HG03025 (cell line): Measurements from ENCODE around the gene SEZ6.

ENCODE experiments used
- ATAC-seq: cut with Tn5 transposase; IDR thresholded peaks from one replicate; pipeline ENCODE4 v1.9.1; 2021; ENCODE audit warnings: mild to moderate bottlenecking, moderate library complexity; ENCODE audit not compliant: unreplicated experiment, low FRiP score

Gene SEZ6, protein sequence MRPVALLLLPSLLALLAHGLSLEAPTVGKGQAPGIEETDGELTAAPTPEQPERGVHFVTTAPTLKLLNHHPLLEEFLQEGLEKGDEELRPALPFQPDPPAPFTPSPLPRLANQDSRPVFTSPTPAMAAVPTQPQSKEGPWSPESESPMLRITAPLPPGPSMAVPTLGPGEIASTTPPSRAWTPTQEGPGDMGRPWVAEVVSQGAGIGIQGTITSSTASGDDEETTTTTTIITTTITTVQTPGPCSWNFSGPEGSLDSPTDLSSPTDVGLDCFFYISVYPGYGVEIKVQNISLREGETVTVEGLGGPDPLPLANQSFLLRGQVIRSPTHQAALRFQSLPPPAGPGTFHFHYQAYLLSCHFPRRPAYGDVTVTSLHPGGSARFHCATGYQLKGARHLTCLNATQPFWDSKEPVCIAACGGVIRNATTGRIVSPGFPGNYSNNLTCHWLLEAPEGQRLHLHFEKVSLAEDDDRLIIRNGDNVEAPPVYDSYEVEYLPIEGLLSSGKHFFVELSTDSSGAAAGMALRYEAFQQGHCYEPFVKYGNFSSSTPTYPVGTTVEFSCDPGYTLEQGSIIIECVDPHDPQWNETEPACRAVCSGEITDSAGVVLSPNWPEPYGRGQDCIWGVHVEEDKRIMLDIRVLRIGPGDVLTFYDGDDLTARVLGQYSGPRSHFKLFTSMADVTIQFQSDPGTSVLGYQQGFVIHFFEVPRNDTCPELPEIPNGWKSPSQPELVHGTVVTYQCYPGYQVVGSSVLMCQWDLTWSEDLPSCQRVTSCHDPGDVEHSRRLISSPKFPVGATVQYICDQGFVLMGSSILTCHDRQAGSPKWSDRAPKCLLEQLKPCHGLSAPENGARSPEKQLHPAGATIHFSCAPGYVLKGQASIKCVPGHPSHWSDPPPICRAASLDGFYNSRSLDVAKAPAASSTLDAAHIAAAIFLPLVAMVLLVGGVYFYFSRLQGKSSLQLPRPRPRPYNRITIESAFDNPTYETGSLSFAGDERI

DNA sequence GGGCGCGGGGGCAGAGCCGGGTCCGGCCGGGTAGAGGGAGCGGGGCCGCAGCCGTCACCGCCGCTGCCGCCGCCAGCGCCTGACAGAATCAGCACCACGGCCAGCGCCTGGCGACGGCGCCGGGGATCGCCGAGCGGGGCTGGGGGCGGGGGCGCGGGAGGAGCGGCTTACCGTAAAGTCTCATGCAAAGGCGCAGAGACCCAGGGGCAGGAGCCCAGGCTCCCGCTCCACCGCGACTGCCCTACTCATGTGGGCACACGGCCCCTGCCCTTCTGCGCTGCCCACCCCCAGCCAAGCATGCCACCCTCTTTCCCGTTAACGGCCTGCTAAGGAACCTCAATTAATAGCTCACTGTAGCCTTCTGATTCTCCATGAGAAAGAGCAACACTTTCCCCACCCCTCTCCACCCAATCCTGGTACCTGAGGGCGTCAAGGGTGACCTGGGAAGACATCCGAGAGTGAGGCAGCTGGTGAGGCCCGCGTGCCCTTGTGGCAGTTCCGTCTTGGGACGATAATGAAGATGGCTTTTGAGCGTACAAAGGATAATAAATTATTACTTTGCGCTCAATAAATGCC, at the start of gene SEZ6:
Gene SEZ6, minus strand, starts transcription at position 98 of the 576 bp plus-strand sequence. CDS start 164 bp downstream, outside the sequence.
- no peak for ATAC-seq

DNA sequence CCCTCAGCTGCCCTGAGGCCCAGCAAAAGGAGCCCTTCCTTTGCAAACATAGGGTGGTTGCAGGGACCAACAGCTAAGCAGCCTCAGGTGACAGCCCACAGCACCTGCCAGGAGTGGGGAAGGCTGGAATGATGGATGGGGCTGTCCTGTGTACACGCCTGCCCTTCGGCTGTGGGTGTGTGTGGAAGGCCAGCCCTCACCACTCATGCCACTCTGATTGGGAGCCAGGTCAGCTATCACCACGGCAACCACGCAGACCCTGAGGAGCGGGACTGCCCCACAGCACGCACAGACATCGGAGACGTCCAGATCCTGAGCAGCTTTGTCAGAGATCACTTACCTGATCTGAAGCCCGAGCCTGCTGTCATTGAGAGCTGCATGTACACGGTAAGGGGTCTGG, 49.0 kb upstream of the SEZ6 start:
- no peak for ATAC-seq

DNA sequence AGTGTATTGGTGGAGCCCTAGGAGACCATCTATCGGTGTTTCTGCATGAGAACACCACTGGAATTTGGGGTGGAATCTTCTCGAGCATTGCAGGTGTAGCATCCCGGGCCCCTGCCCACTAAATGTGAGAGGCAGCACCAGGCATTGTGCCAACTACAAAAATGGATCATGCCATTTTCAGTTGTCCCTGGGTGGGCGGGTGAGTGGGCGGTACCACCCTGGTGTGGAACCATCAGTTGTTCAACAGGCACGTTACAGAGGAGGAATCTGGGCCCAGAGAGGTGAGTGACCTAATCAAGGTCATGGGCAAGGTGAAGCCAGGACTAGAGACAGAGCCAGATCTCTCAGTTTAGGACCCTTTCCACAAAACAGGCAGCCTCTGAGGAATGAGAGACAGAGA, 45.9 kb upstream of the SEZ6 start:
- no peak for ATAC-seq

DNA sequence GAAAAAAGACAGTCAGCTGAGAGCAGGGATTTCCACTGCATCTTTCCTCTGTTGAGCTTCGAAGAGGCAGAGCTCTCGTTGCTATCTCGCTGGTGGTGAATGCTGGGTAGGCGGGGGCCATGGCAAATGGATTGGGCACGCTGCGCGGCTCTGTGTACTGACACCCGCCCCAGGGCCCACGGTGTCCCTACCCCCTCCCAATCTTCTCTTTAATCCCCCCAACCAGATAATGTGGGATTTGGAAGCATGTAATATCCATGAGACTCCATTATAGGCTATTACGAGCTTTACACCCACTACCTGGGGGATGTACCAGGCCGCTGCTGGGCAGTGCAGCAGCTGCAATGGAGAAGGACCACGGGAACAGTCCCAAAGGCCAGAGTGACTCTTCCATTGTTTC, 45.4 kb upstream of the SEZ6 start:
- ATAC-seq, result no peak

DNA sequence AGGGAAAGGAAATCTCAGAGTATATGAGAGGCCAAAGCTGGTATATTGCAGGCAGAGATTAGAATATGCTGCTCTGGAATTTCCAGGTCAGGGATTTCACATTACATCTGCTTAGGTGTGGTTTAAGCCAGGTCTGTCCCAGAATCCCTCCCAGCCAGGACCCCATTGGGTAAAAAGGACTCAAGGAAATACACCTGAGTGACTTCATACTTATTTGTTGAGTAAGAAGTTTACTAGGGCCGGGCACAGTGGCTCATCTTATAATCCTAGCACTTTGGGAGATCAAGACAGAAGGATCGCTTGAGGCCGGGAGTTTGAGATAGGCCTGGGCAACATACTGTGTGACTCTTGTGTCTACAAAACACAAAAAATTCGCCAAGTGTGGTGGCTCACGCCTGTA, 44.3 kb upstream of the SEZ6 start:
- no peak for ATAC-seq

DNA sequence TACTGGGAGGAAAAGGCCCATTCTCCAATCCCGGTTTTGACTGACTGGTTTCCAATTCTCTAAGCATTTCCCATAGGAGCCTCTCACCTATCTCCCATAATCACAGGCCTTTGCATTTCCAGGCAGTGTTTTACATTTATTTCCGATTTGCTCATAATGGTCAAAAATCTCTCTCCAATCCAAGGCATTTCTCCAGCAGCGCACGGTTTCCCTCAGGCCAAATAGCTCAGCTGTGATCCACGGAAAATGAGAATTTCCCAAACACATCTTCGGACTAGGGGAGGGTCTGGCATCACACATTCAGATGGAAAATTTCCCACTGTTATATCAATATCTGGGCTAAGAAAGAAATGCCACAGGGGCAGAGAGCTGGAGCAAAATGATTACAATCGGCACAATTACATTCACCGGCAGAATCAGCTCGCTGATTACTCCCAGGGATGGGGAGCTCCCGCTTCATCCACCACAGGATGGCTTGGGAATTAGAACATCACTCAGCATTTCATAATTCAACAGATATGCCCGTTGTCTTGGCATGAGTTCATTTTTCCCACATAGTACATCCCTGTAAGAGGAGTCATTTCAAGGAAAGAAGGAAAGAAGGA, 43.8 kb upstream of the SEZ6 start:
- ATAC-seq, result no peak

DNA sequence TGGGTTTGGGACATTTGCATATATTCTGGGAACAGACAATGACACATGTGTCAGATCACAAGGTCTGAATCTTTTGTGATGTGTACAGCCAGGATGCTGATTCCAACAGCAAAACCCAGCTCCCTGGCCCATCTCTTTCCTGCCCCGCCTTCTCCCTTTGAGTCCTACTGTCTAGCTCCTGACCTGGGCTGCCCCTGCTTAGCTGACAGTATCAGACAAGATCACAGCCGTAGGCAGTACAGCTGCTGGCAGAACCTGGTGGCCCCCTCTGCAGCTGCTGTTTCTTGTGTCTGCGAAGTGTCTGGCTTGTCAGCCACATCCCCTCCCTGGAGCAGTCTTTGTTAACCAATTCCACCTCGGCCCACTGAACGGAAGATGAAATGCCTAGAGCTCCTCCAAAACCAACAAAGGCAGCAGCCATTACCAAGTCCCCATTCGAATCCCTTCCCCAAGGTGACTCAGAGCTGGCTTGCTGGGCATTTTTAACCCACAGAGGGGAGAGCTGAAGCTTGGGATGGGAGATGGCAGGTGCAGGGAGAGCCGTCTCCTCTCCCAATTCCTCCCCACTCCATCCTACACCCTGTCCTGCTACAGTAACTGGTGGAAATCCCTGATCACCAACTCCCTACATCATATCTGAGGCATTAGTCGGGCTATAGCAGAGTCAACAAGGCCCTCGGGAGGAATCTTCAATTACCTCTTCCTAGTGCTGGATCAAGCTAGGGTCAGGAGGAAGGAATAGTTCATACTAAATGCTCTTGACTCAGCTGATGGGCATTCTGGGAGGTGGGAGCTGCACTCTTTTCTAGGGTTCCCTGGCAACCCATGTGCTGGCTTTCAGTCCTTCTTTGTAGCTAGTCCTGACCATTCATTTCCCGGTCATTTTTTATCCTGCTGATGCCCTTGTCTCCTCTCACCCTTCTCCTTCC, 42.9 kb upstream of the SEZ6 start:
- ATAC-seq, result no peak

DNA sequence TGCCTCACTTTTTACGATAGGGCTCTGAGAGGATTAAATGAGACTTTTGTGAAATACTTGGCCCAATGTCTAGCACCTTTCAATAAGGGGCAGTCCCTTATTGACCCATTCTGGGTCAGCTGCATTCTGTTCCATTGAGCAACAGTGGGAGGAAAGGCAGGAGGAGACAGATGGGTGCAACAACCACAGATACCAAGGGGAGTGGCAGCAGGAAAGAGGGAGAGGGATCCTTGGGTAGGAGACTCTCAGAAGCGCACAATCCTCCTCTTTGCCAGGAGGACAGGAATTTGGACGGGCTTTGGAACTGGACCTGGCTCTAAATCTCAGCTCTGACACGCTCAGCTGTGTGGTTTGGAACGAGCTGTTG, 40.6 kb upstream of the SEZ6 start:
- ATAC-seq, result no peak

DNA sequence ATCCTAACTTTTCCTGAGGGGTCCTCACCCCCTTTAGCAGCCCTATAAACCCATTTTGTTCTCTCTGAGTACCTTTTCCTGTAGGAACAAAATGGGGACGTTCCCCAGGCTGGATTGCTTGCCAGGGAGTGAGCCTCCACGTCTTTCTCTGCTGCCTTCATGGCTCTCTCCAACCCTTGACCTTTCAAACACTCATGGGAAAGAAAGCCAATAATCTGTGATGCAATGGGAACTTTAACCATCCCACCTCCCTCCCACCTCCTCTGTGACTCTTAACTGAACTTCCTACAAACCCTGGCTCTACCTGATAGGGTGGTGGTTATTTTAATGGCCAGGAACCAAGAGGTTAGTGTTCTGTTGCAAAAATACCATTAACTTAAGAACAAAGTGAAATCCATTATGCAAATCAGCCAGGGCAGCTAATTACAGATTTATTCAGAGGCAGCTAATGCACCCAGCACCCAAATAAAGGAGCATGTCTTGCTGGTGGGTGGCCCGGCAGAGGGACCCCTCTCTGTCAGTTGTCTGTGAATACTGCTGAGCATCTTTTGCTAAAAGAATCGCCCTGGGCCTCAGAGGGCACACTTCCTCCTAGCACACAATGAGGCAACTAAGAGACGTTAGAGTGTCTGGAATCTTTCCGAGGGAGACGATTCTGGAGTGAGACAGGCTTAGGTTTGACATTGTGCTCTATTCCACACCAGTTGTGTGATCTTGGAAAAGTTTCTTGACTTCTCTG, 40.1 kb upstream of the SEZ6 start:
- no peak for ATAC-seq

DNA sequence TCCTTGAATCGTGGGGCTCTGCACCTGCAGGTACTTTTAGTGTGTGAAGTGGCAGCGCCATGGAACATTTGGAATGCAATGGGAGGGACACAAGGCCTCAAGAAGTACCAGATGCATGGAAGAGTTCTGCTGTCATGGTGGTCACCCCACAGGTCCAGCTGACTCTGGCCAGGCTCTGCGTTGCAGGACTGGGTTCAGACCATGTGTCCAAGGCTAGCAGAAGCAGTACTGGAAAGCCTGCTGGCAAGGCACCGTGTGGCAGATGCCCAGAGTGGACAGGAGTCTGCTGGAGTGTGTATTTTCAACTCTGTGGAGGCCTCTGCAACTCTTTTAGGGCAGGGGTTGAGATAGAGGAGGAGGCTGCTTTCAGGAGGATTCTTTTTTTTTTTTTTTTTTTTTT, 39.2 kb upstream of the SEZ6 start:
- ATAC-seq, result no peak

DNA sequence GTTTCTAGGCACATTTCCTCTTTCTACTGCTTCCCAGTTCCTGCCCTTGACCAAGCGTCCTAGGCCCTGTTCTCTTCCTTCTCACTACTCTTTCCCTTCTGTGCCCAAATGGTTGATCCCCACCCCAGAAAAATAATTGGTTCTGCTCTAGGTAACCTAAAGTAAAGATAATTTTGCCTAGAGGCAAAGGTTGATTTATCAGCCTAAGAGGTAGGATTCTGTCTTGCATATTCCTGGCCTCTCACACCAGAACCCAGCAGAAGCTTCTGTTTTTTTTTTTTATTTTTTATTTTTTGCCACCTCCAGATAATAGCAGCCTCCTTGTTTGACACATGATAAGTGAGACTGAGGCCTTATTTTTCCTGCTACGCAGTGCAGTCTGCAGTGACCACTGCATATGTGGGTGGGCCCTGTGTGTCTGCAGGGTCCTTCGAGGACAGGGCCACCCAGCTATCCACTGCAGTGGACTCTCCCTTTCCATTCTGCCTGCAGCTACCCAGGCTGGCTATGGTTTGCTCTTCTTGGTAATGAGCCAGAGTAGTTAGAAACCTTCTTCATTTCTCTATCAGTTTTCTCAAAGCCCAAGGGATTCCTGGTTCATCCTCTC, 37.8 kb upstream of the SEZ6 start:
- no peak for ATAC-seq

DNA sequence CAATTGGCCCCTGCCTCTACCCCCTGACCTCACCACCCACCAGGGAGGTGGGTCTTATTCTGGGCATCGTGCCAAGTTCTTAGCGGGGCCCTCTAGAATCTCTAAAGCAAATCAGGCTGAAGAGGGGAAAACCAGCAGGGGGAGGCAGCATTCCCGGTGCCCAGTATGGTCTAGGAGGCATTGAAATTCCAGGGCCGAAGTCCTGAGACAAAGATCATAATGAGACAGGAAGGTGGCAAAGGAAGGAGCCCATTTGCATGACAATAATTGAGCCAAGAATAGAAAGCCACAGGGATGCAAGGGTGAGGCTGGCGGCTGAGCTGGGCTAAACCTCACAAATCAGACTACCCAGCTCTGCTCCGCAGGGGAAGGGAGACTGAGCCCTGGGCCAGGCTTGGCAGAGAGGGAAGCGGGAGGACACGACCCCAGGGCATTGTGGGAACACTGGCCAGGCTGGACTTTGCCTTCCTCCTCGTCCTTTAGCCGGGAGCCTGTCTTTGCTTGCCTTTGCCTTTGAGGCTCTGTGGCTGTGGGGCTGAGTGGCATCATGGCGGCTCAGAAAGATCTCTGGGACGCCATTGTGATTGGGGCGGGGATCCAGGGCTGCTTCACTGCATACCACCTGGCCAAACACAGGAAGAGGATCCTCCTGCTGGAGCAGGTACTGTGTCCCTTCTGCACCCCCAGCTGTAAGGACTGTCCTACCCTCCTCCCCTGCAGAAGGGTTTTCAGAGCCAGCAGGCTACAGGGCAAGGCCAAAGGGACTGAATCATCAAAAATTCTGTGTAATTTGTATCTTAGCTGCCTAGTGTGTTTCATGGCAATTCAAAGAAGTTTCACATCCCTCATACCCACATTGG, 37.1 kb upstream of the SEZ6 start, which contains the start of gene PIPOX:
Gene PIPOX, plus strand, starts transcription at position 463 of the 860 bp plus-strand sequence. Its CDS starts 85 bp downstream, at position 548.
- ATAC-seq, result no peak

DNA sequence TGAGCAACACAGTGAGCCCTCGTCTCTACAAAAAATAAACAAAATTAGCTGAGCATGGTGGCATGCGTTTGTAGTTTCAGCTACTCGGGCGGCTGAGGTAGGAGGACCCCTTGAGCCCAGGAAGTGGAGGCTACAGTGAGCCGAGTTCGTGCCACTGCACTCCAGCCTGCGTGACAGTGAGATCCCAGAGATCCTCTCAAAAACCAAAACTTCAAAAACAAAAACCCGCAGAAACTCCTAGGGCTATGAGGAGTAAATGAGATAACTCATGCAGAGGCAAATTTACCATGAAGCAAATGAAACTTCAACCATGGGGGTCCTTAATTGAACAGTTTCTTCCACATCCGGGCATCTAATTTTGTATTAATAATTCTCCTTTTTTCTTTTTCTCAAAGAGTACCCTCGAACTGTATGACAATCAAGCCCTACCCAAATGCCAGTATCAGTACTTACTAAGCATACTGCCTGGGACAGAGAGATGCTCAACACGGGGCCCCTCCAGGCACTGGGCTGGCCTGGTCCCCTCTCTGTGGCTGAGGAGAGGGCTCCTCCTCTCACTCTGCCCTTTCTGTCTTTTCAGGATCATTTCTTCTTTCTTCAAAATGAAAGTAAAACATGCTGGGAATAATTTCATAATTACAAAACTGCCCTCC, 36.3 kb upstream of the SEZ6 start:
- ATAC-seq, result no peak

DNA sequence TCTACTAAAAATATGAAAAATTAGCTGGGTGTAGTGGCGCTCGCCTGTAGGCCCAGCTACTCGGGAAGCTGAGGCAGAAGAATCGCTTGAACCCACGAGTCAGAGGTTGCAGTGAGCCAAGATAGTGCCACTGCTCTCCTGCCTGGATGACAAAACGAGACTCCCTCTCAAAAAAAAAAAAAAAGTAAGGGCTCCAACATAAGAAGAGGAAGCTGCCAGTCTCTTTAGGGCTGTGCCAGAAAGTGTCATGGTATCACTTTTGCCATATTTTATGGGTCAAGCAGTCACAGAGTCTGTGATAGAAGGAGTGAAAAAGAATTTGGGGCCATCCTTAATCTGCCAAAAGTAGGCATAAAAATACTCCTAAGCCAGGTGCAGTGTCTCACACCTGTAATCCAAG, 35.7 kb upstream of the SEZ6 start:
- ATAC-seq, result no peak

DNA sequence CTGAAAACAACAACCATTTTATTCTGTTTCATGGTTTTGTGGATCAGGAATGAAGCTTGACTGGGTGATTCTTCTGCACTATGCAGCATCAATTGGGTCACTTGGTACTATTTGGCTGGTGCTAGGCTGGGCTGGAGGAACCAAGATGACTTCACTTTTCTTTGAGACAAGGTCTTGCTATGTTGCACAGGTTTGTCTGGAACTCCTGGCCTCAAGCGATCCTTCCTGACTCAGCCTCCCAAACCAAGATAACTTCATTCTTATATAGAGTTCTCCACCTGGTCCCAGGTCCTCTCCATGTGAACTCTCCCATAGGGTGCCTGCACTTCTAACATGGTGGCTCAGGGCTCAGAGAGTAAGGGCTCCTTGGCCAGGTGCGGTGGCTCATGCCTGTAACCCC, 35.3 kb upstream of the SEZ6 start:
- no peak for ATAC-seq

DNA sequence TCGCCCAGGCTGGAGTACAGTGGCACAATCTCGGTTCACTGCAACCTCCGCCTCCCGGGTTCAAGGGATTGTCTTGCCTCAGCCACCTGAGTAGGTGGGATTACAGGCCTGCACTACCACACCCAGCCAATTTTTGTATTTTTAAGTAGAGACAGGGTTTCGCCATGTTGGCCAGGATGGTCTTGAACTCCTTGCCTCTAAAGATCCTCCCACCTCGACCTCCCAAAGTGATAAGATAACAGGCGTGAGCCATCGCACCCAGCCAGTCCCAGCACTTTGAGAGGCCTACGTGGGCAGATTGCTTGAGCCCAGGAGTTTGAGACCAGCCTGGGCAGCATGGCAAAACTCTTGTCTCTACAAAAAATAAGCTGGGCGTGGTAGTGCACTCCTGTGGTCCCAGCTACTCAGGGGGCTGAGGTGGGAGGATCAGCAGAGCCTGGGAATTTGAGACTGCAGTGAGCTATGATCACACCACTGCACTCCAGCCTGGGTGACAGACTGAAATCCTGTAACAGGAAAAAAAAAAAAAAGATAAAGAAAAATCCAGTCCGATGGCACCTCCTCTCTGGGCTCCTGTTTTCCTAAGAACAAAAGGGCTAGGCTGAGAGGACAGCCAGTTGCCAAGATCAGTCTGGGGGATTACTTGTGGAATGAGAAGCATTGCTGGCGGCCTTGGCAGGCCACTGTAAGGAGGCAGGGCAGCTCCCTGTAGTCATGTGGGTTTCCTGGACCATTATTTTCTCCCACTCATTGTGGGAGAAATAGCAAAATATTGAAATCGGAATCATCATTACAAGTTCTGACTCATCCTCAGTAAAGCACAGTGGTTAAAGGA, 34.1 kb upstream of the SEZ6 start:
- no peak for ATAC-seq
